NCI-H2081 (cell line): ENCODE results near the gene DENND6B.
"Not testable (repeated sequence)": the region's sequence is repeated elsewhere in the genome, so short reads cannot be mapped to it uniquely, and the experiment has no call there.

ENCODE experiments used
- DNase-seq, 2 experiments: peaks; one replicate each; lab custom pipeline; 2025; lab: John Stamatoyannopoulos, UW

Gene DENND6B, protein sequence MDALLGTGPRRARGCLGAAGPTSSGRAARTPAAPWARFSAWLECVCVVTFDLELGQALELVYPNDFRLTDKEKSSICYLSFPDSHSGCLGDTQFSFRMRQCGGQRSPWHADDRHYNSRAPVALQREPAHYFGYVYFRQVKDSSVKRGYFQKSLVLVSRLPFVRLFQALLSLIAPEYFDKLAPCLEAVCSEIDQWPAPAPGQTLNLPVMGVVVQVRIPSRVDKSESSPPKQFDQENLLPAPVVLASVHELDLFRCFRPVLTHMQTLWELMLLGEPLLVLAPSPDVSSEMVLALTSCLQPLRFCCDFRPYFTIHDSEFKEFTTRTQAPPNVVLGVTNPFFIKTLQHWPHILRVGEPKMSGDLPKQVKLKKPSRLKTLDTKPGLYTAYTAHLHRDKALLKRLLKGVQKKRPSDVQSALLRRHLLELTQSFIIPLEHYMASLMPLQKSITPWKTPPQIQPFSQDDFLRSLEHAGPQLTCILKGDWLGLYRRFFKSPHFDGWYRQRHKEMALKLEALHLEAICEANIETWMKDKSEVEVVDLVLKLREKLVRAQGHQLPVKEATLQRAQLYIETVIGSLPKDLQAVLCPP

DNA sequence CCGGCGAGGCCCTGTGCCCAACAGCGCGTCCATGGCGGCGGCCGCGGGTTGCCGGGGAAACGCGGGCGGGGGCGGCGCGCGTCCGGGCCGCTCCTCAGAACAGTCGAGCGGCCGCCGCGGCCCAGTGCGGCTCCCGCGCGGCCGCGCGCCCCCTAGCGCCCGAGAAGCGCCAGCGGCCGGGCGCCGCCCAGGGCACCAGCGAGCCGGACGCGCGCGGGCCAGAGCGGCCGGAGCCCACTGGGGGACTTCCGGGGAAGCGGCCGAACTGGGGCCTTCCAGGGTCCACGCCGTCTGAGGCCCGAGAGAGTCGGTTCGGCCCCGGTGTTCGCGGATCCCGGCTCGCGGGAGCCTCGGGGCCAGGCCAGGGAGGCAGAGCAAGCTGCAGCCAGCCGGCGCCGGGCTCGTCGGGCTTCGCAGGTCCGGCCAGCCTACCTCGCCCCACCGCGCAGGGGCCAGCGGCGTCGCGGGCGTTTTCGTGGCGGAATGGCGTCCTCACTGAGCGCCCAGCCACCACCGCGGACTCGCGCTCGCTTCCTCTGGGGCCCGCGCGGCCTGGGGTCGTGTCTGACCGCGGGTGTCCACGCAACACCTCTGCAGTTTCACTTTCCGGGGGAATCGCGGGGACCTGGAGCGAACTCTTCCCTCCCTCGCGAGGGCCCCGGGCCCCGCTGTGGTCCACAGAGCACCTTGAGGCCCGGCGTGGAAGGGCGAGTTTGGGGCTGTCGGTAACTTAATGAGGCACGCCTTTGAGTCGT, at the start of gene DENND6B:
DENND6B (minus strand) TSS at position 57 of the 755 bp plus-strand sequence; CDS start at position 33, 24 bp downstream.
- DNase-seq: peak; percentile 44 to 73

- no peak for DNase-seq
These were observed 49.4 kb upstream of the DENND6B start for GRCh38 chr22:50376085-50376651.

GRCh38 chr22:50371101-50371648, 44.4 kb upstream of the DENND6B start:
- DNase-seq: no peak

DNA sequence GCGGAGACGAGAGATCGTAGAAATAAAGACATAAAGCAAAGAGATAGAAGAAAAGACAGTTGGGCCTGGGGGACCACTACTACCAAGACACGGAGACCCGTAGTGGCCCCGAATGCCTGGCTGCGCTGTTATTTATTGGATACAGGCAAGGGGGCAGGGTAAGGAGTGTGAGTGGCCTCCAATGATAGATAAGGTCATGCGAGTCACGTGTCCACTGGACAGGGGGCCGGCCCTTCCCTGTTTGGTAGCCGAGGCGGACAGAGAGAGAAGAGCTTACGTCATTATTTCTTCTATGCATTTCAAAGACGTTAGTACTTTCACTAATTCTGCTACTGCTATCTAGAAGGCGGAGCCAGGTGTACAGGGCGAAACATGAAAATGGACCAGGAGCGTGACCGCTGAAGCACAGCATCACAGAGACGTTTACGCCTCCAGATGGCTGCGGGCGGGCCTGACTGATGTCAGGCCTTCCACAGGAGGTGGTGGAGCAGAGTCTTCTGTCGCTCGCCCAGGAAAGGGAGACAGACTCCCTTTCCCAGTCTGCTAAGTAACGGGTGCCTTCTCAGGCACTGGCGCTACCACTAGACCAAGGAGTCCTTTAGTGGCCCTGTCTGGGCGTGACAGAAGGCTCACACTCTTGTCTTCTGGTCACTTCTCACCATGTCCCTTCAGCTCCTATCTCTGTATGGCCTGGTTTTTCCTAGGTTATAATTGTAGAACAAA, 41.1 kb upstream of the DENND6B start:
- DNase-seq: no peak

DNA sequence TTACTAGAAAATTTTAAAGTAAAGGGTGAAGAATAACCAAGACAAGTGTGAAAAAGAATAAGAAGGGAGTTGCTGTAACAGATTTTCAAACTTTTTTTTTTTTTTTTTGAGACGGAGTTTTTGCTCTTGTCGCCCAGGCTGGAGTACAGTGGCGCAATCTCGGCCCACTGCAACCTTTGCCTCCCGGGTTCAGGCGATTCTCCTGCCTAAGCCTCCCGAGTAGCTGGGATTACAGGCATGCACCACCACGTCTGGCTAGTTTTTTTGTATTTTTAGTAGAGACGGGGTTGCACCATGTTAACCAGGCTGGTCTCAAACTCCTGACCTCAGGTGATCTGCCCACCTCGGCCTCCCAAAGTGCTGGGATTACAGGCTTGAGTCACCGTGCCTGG, 37.0 kb upstream of the DENND6B start:
- not testable (repeated sequence) for DNase-seq

- no peak for DNase-seq
These were observed 36.5 kb upstream of the DENND6B start for GRCh38 chr22:50363166-50363802.

DNA sequence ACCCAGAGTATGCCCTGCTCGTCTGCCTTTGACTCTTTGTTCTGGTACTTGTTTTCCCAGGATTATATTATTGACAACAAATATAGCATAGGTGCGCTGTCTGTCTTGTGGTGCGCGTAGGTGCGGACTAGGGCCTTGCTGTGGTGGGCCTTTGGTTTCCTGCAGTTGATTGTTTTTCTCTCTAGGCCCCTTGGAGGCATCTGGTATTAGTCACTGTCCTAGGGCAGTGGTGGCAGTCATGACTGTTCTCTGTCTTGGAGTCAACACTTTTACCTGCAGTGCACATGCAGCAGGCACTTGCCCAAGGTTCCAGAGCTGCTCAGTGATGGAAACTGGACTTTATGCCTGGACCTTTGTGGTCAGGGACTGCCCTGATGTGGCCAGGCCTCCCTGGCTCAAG, 34.9 kb upstream of the DENND6B start:
- DNase-seq: no peak

- no peak for DNase-seq
These were observed 34.4 kb upstream of the DENND6B start for GRCh38 chr22:50361222-50361621.

- no peak for DNase-seq
These were observed 33.8 kb upstream of the DENND6B start for GRCh38 chr22:50360578-50360977.

- no peak for DNase-seq
These were observed 30.9 kb upstream of the DENND6B start for GRCh38 chr22:50357756-50358155.

GRCh38 chr22:50357222-50357621, 30.4 kb upstream of the DENND6B start:
- no peak for DNase-seq

GRCh38 chr22:50356186-50356585, 29.4 kb upstream of the DENND6B start:
- no peak for DNase-seq

DNA sequence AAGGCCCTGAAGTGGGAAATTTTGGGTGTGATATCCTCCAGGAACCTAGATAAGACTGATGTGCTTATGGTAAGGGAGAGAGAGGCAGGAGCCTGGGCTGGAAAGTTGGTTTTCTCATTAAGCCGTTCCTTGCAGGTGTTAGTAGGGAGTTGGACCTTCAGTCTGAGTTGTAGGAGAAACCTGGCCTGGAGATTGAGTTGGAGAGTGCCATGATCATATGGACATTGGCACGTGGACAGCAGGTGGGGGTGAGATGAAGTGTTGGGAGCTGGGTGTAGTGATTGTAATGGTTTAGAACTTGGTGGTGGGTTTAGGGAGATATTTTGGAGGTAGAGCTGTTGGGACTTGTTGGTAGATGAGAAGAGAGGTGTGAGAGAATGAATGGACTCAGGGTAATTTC, 21.2 kb upstream of the DENND6B start:
- DNase-seq: no peak

DNA sequence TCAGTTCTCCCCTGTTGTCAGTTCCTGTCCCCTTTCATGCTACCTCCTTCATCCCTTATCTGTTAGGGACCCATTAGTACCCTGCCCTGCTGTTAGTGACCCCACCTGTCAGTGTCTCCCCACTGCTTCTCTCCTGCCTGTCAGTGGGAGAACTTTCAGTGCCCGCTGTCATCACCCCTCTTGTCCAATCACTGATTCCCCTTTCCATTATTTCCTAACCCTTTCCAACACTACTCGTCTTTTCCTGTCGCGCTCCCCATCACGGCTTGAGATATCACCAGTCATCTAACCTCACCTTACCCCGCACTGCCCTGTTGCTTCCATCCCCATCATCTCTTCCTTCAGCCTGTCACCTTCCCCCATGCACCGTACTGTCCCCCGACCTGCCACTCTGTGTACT, 20.3 kb upstream of the DENND6B start:
- no peak for DNase-seq

DNA sequence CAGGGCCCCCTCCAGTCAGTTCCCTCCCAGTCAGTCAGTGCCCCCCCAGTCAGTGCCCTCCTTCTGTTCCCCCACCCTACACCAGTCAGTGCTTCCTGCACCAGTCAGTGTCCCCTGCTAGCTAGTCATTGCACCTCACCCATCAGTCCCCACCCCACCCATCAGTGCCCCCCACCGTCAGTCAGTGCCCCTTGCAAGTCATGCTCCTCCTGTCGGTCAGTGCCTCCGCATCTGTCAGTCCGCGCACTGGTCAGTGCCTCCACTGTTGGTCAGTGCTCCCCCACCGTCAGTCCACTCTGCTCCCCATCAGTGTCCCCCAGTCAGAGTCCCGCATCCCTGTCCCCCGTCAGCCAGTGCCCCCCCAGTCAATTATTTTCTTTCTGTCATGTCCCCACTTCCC, 19.7 kb upstream of the DENND6B start:
- no peak for DNase-seq

DNA sequence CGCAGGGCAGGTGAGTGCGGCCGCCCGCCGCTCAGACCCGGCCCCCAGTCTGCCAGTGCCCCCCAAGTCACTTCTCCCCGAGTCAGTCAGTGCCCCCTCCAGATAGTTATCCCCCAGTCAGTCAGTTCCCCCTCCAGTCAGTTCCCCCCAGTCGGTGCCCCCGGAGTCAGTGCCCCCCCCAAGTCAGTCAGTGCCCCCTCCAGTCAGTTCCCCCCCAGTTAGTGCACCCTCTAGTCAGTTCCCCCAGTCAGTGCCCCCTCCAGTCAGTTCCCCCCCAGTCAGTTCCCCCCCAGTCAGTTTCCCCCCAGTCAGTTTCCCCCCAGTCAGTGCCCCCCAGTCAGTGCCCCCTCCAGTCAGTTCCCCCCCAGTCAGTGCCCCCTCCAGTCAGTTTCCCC, 16.7 kb upstream of the DENND6B start:
- no peak for DNase-seq

- peak; percentile 53 to 57 for DNase-seq
These were observed 16.1 kb upstream of the DENND6B start, which contains the start of gene PPP6R2 for GRCh38 chr22:50342651-50343540. Gene PPP6R2, plus strand, starts transcription at chr22:50343327. Its CDS starts 50,582 bp downstream, at chr22:50393909.

DNA sequence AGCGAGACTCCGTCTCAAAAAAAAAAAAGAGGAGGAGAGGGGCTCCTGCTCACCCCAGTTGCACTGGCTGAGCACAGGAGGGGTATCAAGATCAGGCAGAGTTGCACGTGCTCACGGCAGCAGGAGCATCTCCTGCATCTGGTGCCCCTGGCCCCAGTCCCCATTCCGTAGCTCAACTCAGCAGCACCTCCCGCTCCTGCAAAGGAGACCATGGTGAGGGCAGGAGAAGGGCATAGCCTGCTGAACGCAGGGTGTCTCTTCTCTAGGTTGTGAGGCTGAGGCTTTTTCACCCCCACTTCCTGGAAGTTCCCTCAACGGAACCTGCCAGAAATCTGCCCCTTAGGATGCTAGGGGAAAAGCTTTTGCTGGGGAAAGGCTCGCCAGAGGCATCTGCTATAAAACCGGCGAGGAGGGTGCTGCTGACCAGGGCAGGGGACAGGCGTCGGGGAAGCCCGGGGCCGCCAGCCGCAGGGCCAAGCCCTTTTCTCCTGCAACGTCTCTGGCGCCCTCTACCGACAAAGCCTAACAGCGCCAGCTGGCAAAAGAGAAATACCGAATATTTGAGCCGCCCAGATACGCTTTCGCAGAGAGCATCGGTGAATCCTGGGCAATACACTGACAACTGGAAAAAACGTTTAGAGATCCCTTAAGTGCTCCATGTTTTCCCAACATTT, 15.3 kb upstream of the DENND6B start:
- DNase-seq: peak; percentile 70 to 73
